HG03060 (cell line): ENCODE results near the gene LIPH.
"Not testable (repeated sequence)": the region's sequence is repeated elsewhere in the genome, so short reads cannot be mapped to it uniquely, and the experiment has no call there.

ENCODE experiments used
- ATAC-seq: cut with Tn5 transposase; IDR thresholded peaks from one replicate; pipeline ENCODE4 v1.9.1; 2021; ENCODE audit warnings: low read depth, moderate number of reproducible peaks; ENCODE audit not compliant: unreplicated experiment

The LIPH gene

GRCh38 chr3:185490241-185490640, 62.1 kb downstream of the LIPH start:
- ATAC-seq, result no peak

GRCh38 chr3:185489462-185489861, 62.9 kb downstream of the LIPH start:
- ATAC-seq, result no peak

GRCh38 chr3:185488465-185488864, 63.9 kb downstream of the LIPH start:
- ATAC-seq, result no peak

GRCh38 chr3:185486394-185486793, 66.0 kb downstream of the LIPH start:
- ATAC-seq, result no peak

GRCh38 chr3:185484296-185484695, 68.1 kb downstream of the LIPH start:
- no peak for ATAC-seq

GRCh38 chr3:185479373-185479945, 72.9 kb downstream of the LIPH start:
- no peak for ATAC-seq

- ATAC-seq, result no peak
Observed at GRCh38 chr3:185477316-185477715, 75.1 kb downstream of the LIPH start.

GRCh38 chr3:185474922-185475321, 77.5 kb downstream of the LIPH start:
- not testable (repeated sequence) for ATAC-seq

- ATAC-seq, result no peak
Observed at GRCh38 chr3:185473290-185473815, 79.0 kb downstream of the LIPH start.

- ATAC-seq, result no peak
Observed at GRCh38 chr3:185470323-185470722, 82.1 kb downstream of the LIPH start.

- no peak for ATAC-seq
Observed at GRCh38 chr3:185469542-185469941, 82.8 kb downstream of the LIPH start.

GRCh38 chr3:185466123-185466522, 86.3 kb downstream of the LIPH start:
- not testable (repeated sequence) for ATAC-seq

- no peak for ATAC-seq
Observed at GRCh38 chr3:185465471-185465870, 86.9 kb downstream of the LIPH start.

GRCh38 chr3:185460719-185461350, 91.6 kb downstream of the LIPH start:
- no peak for ATAC-seq

- ATAC-seq, result no peak
Observed at GRCh38 chr3:185460309-185460708, 92.1 kb downstream of the LIPH start.

- ATAC-seq, result no peak
Observed at GRCh38 chr3:185457376-185457775, 95.0 kb downstream of the LIPH start.
